GM12878 (cell line): ENCODE data around the gene NEAT1. TPM values are rescaled to one million over a fixed set of nuclear protein-coding genes. Genes with fewer than 3 reads are reported as not detected.
A peak's percentile ranks its signal among the peaks of the same experiment; 100 is the strongest.

Experiments
- ASH2L ChIP-seq: fragments of 300-600, 200-600 bp; sonication (generic); IDR thresholded peaks from 2 replicates; pipeline ENCODE4 v1.6.1; 2017; ENCODE audit warnings: low read depth, mild to moderate bottlenecking, borderline replicate concordance
- BRCA1 ChIP-seq: IDR thresholded peaks from 2 replicates; pipeline ENCODE4 v1.6.1; 2011; ENCODE audit warnings: low read depth, low read length, improper control_type of control experiment
- CHD1 ChIP-seq: IDR thresholded peaks from 2 replicates; pipeline ENCODE4 v1.6.1; 2012; ENCODE audit warnings: low read depth, low read length, improper control_type of control experiment
- CUX1 ChIP-seq: IDR thresholded peaks from 2 replicates; pipeline ENCODE4 v1.6.1; 2012; ENCODE audit warnings: improper control_type of control experiment, low read depth, low read length; ENCODE audit not compliant: insufficient replicate concordance
- E2F4 ChIP-seq: IDR thresholded peaks from 2 replicates; pipeline ENCODE4 v1.6.1; 2012; ENCODE audit warnings: low read depth, low read length, improper control_type of control experiment
- E2F8 ChIP-seq: fragments of 450-650 bp; IDR thresholded peaks from 2 replicates; pipeline ENCODE4 v1.6.1; 2018; ENCODE audit warnings: mild to moderate bottlenecking, low read depth, moderate library complexity; ENCODE audit not compliant: partially characterized antibody
- ELK1 ChIP-seq: IDR thresholded peaks from 2 replicates; pipeline ENCODE4 v1.6.1; 2012; ENCODE audit warnings: low read depth, low read length, improper control_type of control experiment
- ESRRA ChIP-seq: IDR thresholded peaks from 2 replicates; pipeline ENCODE4 v1.6.1; 2012; ENCODE audit warnings: mild to moderate bottlenecking, low read length, improper control_type of control experiment
- FOS ChIP-seq: IDR thresholded peaks from 3 replicates; pipeline ENCODE4 v1.6.1; 2011; ENCODE audit warnings: borderline replicate concordance; ENCODE audit not compliant: insufficient read length; ENCODE audit errors: extremely low read depth
- FOXK2 ChIP-seq: fragments of 450-650 bp; IDR thresholded peaks from 2 replicates; pipeline ENCODE4 v1.6.1; 2017; ENCODE audit warnings: mild to moderate bottlenecking, moderate library complexity
- LARP7 ChIP-seq: fragments of 450-650 bp; IDR thresholded peaks from 2 replicates; pipeline ENCODE4 v1.6.1; 2017; ENCODE audit warnings: mild to moderate bottlenecking
- NFXL1 ChIP-seq: fragments of 450-650 bp; IDR thresholded peaks from 2 replicates; pipeline ENCODE4 v1.6.1; 2017; ENCODE audit warnings: antibody characterized with exemption, mild to moderate bottlenecking, borderline replicate concordance
- PAX8 ChIP-seq: fragments of 450-650 bp; IDR thresholded peaks from 2 replicates; pipeline ENCODE4 v1.6.1; 2017; ENCODE audit warnings: mild to moderate bottlenecking, moderate library complexity
- RFX5 ChIP-seq: IDR thresholded peaks from 2 replicates; pipeline ENCODE4 v1.6.1; 2011; ENCODE audit warnings: low read depth, low read length, improper control_type of control experiment
- SMC3 ChIP-seq: IDR thresholded peaks from 2 replicates; pipeline ENCODE4 v1.6.1; 2011; ENCODE audit warnings: low read length, improper control_type of control experiment, borderline replicate concordance
- TAF1 ChIP-seq: IDR thresholded peaks from 2 replicates; pipeline ENCODE4 v1.6.1; 2011; ENCODE audit warnings: mild to moderate bottlenecking, low read depth, low read length, borderline replicate concordance
- TCF3 ChIP-seq: IDR thresholded peaks from 2 replicates; pipeline ENCODE4 v1.6.1; 2012; ENCODE audit warnings: low read depth, mild to moderate bottlenecking, low read length, borderline replicate concordance; ENCODE audit not compliant: insufficient read depth
- USF2 ChIP-seq: IDR thresholded peaks from 2 replicates; pipeline ENCODE4 v1.6.1; 2011; ENCODE audit warnings: low read depth, low read length, improper control_type of control experiment, borderline replicate concordance
- polyA plus RNA-seq, 11 experiments: library from polyadenylated mRNA; depleted of rRNA in 4 of 11; unstranded in 6 of 11; stranded (reverse) in 5 of 11; fragments of >200 nt; fragmentation: Nextera tagmentation in 4 of 11; fragmentation: Illumina TruSeq in 1 of 11; extraction: Ambion mirVana in 4 of 11; extraction: Trizol in 1 of 11; gene quantifications; 1 replicate in 1 of 11; 2 replicates in 10 of 11; pipeline versions ENCODE4 v1.2.1 to v1.2.3, GENCODE V29; 2011 to 2016; ENCODE audit warnings: inconsistent platforms in 2 of 11, missing spikeins in 2 of 11, low read depth in 1 of 11
- total RNA-seq, 4 experiments: library from RNA; depleted of rRNA in 3 of 4; stranded (reverse); fragments of >200 nt in 3 of 4; fragmentation: Illumina TruSeq in 1 of 4; extraction: Trizol in 1 of 4; gene quantifications; 2 replicates each; pipeline versions ENCODE4 v1.2.1 to v1.2.3, GENCODE V29; 2013 to 2021

The NEAT1 gene
- total and polyA plus RNA-seq, 10 of the 15 experiments (the other 5 are each of a cell fraction or from before 2014, with no cell fraction given), result 13.6 to 328 (median 69.4) TPM

- TF ChIP-seq FOXK2 (no peak), BRCA1 (no peak), ASH2L (no peak), TCF3 (peak; percentile 86), E2F4 (no peak), E2F8 (no peak), RFX5 (no peak; the same call in 1 of the 2 replicates), ESRRA (no peak), USF2 (peak; percentile 89), PAX8 (no peak), SMC3 (no peak), TAF1 (peak; percentile 67; the same call in 1 of the 2 replicates), ELK1 (no peak), LARP7 (peak; percentile 78; the same call in 1 of the 2 replicates), CUX1 (no peak), CHD1 (no peak), FOS (no peak), NFXL1 (no peak)
Measured at GRCh38 chr11:65477149-65477965, 54.8 kb downstream of the NEAT1 start (continued).
